HG02678 (cell line): ENCODE measurements around the gene XYLB.

Experiments used
- ATAC-seq: cut with Tn5 transposase; IDR thresholded peaks from one replicate; pipeline ENCODE4 v1.9.1; 2021; ENCODE audit warnings: mild to moderate bottlenecking, moderate library complexity; ENCODE audit not compliant: unreplicated experiment

XYLB gene

GRCh38 chr3:38453075-38453912 is 106.7 kb downstream of the XYLB start, which contains the start of gene ACVR2B:
TSS of gene ACVR2B (plus strand) at chr3:38453890. CDS start at chr3:38454323, 433 bp downstream.
- ATAC-seq, result peak; percentile 65

- ATAC-seq, result no peak
These were observed 107.3 kb downstream of the XYLB start for GRCh38 chr3:38453913-38454177.

- peak; percentile 30 for ATAC-seq
These were observed 107.7 kb downstream of the XYLB start for GRCh38 chr3:38454178-38454883.

DNA sequence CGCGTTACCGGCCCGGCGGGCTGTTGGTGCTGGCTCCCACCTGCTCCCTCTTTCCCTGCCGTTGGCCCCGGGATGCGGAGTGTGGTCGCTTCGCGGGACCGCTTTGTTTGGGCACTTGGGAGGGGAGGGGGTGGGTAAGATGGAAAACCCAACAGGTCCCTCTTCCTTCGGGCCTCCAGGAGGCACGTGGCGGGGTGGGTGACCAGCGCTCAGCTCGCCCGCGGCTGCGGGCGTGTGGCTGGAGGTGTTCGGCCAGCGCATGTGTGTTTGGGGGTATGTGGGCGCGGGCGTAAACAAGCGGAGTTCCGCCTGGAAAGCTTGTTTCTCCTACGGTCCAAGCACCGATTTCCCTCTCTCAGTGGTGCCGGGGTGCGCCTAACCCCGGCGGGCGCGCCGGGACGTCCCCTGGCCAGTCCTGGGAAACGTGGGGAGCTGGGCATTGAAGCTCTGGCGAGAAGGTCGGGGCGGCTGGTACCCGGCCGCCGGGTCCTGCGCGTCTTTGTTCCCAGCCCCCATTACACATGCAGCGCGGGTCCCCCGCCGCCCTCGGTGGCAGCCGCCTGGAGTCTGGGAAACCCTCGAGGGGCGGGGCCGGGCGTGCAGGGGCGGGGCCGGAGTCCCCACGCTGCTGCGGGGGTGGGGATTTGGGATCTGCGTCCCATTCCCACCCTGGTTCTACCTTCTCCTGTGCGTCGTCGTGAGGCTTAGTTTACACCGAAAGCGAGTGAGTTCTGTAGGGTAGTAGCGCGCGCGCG is 108.5 kb downstream of the XYLB start:
- ATAC-seq, result peak; percentile 20

DNA sequence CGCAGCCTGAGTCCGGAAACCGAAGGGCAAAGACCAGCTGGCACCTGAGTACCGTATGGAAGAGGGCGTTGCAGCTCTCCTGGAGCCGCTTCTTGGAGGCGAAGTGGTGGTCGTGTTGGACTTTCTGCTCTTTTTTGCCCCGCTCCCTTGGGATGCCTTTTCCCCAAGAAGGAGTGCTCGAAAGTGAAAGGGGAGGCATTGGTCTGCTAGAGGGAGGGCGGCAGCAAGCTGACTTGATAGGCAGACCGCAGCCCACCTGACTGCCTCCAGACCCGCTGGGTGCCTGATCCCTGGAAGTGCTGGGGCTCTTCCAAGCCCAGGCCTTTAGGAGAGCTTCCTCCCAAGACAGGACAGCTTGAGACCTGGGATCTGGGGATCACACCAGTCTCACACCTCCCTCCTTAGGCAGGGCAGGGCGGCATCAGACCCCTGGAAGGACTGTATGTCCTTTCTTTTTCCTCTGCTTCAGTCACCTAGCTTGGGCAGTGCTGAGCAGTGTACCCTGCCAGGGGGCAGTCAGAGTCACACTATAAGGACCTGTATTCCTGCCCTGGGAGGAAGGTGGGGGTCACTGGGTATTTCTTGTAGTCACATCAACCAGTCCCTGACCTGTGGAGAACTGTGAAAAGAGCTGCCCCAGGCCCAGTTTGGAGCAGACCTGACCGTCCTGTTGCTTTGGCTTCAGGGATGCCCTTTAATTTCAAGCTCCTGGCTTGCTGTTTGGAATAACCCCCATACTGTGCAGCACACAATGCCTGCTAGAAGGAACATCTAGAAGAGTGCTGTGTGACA is 109.2 kb downstream of the XYLB start:
- ATAC-seq, result peak; percentile 38

GRCh38 chr3:38457111-38458003 is 110.8 kb downstream of the XYLB start:
- no peak for ATAC-seq

DNA sequence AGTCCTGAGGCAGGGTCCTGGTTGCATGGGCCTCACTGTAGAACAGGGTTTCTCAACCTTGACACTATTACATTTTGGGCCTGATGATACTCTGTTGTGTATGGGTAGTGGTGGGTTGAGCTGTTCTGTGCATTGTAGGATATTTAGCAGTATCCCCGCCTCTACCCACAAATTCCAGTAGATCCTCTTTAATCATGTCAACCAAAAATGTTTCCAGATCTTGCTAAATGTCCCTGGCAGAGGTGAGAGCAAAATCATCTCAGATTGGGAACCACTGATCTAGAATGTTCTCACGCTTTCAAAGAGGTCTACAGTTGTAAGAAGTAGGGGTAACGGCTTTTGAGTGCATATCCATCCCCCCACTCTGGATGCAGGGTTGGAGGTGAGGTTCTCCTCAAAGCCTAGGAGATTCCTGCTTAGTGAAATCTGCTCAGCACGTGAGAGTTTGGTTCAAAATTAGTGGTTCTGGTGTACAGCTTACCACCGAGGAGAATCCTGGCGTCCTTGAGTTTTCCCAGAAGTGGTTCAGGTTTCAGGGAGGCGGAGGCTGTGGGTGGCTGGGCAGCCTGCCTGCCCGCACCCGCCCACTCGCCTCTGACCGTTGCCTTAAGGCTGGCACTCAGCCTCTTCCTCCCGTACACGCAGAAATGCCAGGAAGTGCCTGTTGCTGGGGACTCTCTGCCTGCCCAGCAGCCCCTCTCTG is 112.4 kb downstream of the XYLB start:
- ATAC-seq, result no peak

- no peak for ATAC-seq
These were observed 113.0 kb downstream of the XYLB start for GRCh38 chr3:38459499-38460048.

DNA sequence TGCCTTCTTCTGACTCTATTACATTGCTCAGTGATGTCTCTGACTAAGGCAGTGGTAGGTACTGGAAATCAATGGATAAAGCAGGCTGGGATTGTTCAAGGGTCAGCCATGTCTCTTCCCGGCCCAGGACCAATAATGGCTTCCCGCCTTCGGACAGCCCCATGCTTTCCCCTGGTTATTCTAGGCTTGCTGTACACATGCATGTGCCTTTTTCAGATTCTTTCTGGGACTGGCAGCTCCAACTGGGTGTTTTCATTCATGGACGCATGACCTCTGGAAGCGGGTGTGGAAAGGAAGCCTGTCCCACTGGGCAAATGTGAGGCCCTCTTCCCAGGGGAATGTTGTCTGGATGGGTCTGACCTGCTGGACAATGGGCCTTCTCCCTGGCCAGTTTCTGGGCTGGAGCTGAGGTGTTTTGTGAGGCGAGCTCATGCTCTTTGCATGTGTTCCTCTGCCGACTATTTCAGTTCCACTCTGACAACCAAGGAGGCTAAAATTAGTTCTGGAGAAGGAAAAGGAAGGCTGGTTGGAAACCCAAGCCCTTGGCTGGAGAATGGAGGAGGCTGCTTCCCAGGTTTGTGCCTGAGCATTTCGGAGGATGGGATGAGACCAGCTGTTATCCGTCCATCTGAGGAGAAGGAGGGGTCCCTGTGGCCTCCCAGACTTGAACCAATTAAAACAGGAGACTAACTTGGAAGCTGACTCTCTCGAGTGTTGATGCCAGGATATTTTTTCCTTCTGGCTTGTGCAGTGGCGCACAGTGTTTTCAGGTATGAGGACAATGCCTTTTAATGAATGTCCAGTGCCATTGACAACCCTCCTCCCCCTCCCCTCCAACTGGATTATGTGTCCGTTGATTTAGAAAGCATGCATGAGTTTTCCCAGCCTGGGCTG is 114.0 kb downstream of the XYLB start:
- ATAC-seq, result no peak
